ENCODE data around the gene RASSF4.

RASSF4 gene

DNA sequence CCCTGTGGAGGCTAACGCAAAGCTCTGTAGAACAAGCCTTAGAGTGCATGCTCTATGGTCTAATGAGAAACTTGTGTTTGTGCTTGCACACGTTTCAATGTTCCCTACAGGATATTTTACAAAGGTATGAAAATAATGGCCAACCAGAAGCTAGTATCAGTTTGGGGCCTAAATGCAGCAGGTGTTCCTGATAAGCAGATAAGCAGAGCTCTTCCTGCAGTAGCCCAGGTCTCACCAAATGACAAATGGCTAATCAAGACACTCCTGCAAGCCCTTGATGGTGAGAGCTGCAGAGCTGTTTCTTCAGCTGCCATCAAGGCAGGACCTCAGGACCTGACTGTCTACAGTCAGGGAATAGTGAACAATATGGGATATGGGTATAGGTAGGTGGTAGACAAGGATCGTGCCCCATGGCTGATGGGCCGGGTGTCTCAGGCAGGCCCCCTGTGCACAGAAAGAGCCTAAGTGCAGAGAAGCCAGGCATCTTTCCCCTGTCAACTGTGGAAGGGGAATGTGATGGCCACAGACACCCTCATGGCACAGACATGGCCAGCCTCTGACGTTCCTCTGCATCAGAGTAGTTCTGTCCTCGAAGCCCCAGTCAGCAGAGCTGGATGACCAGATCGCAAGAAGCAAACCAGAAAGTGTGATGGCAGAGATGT is 23.2 kb upstream of the RASSF4 start:
- TF ChIP-seq, protein P1, sequence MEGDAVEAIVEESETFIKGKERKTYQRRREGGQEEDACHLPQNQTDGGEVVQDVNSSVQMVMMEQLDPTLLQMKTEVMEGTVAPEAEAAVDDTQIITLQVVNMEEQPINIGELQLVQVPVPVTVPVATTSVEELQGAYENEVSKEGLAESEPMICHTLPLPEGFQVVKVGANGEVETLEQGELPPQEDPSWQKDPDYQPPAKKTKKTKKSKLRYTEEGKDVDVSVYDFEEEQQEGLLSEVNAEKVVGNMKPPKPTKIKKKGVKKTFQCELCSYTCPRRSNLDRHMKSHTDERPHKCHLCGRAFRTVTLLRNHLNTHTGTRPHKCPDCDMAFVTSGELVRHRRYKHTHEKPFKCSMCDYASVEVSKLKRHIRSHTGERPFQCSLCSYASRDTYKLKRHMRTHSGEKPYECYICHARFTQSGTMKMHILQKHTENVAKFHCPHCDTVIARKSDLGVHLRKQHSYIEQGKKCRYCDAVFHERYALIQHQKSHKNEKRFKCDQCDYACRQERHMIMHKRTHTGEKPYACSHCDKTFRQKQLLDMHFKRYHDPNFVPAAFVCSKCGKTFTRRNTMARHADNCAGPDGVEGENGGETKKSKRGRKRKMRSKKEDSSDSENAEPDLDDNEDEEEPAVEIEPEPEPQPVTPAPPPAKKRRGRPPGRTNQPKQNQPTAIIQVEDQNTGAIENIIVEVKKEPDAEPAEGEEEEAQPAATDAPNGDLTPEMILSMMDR (IDR thresholded peaks at IDR 0.05; ENCODE audit: insufficient read depth, low read length, poor library complexity, severe bottlenecking), result no peak
- no peak overlapping the region for H3K4me3 ChIP-seq (replicated peaks; ENCODE audit: low read depth, low read length)
- DNase-seq (ENCODE audit: extremely low read depth, insufficient read length), result no peak
- no peaks in the 10 kb centered on the region for H3K36me3 ChIP-seq (ENCODE audit: control insufficient read depth, insufficient read depth, low read length)
- H3K27me3 ChIP-seq (replicated peaks; ENCODE audit: control insufficient read depth, insufficient read depth, low read length), result no peaks in the 10 kb centered on the region

DNA sequence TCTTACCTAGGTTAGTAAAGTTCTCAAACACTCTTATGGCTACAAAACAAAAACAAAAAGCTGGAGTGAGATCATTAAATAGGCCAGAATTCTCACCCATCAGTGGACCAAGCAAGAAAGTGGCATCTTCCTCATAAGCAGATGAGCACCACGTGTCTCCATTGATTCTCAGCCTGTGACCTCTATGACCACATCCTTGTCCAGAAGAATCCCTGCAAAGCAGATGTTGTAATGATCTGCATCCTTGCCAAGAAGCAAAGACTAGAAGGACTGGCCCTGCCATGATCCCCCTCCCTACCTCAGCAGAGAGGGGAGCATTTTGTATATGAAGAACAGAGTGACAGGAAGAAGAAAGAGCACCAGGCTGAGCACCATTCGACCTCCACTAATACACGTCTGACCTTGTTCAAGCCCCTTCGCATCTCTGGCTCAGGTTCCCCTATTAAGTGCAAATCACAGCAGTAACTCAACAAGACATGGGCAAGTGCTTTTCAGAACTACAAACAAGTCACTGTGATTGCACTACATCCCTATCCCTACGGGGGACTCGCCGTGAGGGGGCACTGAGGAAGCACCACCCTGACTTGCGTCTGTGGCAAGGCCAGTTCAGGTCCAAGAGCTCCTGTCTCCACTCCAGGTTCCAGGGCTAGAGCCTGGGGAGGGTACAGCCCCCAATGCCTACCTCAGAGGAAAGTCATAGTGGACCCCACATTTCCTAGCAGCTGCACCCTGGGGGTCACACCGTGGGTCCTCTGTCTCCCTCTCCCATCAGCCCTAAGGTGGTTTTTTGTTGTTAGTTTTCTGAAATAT is 22.2 kb upstream of the RASSF4 start:
- Histone ChIP-seq H3K27me3 (replicated peaks; ENCODE audit: control insufficient read depth, insufficient read depth, low read length) (no peaks in the 10 kb centered on the region), H3K4me3 (replicated peaks; ENCODE audit: low read depth, low read length) (no peak overlapping the region), H3K36me3 (ENCODE audit: control insufficient read depth, insufficient read depth, low read length) (no peaks in the 10 kb centered on the region)
- TF ChIP-seq, protein P1 (IDR thresholded peaks at IDR 0.05; ENCODE audit: insufficient read depth, low read length, poor library complexity, severe bottlenecking), result no peak
- DNase-seq (ENCODE audit: extremely low read depth, insufficient read length), result no peak

DNA sequence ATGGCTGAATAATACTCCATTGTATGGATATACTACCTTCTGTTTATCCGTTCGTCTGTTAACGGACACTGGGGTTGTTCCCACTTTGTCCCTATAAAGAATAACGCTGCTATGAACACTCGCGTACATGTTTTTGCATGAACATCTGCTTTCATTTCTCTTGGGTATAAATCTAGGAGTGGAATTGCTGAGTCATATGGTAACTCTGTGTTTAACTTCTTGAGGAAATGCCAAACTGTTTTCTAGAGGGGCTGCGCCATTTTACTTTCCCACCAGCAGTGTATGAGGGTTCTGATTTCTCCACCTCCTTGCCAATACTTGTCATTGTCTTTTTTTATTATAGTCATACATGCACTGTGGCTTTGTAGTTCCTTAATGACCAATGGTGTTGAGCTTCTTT is 20.6 kb upstream of the RASSF4 start:
- TF ChIP-seq, protein P1 (IDR thresholded peaks at IDR 0.05; ENCODE audit: insufficient read depth, low read length, poor library complexity, severe bottlenecking), result no peak
- Histone ChIP-seq H3K4me3 (replicated peaks; ENCODE audit: low read depth, low read length) (no peak overlapping the region), H3K36me3 (ENCODE audit: control insufficient read depth, insufficient read depth, low read length) (no peaks in the 10 kb centered on the region), H3K27me3 (replicated peaks; ENCODE audit: control insufficient read depth, insufficient read depth, low read length) (no peaks in the 10 kb centered on the region)
- DNase-seq (ENCODE audit: extremely low read depth, insufficient read length), result no peak

DNA sequence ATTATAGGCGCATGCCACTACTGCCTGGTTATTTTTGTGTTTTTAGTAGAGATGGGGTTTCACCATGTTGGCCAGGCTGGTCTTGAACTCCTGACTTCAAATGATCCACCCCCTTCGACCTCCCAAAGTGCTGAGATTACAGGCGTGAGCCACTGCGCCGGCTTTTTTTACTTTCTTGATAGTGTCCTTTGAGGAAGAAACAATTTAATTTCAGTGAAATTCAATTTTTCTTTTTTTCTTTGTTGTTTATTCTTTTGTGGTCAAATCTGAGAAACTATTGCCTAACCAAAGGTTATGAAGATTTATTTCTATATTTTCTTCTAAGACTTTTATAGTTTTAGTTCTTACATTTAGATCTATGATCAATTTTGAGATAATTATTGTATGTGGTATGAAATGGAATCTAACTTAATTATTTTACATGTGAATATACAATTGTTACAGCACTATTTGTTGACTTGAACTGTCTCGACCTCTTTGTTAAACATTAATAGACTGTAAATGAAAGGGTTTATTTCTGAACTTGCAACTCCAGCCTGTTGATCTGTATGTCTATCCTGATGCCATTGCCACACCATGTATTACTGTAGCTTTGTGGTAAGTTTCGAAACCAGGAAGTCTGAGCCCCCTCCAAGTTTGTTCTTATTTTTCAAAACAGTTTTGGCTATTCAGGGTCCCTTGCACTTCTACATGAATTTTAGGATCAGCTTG is 19.8 kb upstream of the RASSF4 start:
- TF ChIP-seq, protein P1 (IDR thresholded peaks at IDR 0.05; ENCODE audit: insufficient read depth, low read length, poor library complexity, severe bottlenecking), result no peak
- H3K27me3 ChIP-seq (replicated peaks; ENCODE audit: control insufficient read depth, insufficient read depth, low read length), result no peaks in the 10 kb centered on the region
- H3K36me3 ChIP-seq (ENCODE audit: control insufficient read depth, insufficient read depth, low read length), result no peaks in the 10 kb centered on the region
- no peak overlapping the region for H3K4me3 ChIP-seq (replicated peaks; ENCODE audit: low read depth, low read length)
- no peak for DNase-seq (ENCODE audit: extremely low read depth, insufficient read length)

DNA sequence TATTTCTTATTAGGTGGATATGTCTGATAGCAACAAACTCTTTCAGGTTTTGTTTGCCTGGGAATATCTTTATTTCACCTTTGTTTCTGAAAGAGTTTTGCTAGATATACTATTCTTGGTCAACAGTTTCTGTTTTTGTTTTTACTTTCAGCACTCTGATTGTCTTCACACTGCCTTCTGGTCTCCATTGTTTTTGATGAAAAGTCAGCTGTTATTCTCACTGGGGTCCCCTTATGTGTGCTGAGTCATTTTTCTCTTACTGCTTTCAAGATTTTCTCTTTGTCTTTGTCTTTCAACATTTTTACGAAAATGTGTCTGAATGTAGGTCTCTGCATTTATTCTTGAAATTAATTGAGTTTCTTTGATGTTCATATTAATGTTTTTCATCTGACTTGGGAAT is 15.2 kb upstream of the RASSF4 start:
- no peak for DNase-seq (ENCODE audit: extremely low read depth, insufficient read length)
- TF ChIP-seq, protein P1 (IDR thresholded peaks at IDR 0.05; ENCODE audit: insufficient read depth, low read length, poor library complexity, severe bottlenecking), result no peak
- Histone ChIP-seq H3K4me3 (replicated peaks; ENCODE audit: low read depth, low read length) (no peak overlapping the region), H3K27me3 (replicated peaks; ENCODE audit: control insufficient read depth, insufficient read depth, low read length) (no peaks in the 10 kb centered on the region), H3K36me3 (ENCODE audit: control insufficient read depth, insufficient read depth, low read length) (no peaks in the 10 kb centered on the region)
